Mesodermal cell (in vitro differentiated cells): ENCODE measurements around the gene ZNF57.
"Not testable (repeated sequence)": the region's sequence is repeated elsewhere in the genome, so short reads cannot be mapped to it uniquely, and the experiment has no call there.

Experiments used
- H3K27ac ChIP-seq: 2 replicates; pipeline ENCODE4 v1.7.0; 2013; ENCODE audit warnings: mild to moderate bottlenecking, low read depth, low read length, moderate library complexity; ENCODE audit not compliant: severe bottlenecking
- H3K36me3 ChIP-seq: 2 replicates; pipeline ENCODE4 v1.7.1; 2013; ENCODE audit warnings: mild to moderate bottlenecking, low read length, moderate library complexity; ENCODE audit not compliant: control insufficient read depth, insufficient read depth
- H3K4me1 ChIP-seq: one replicate; pipeline ENCODE4 v1.7.1; 2013; ENCODE audit warnings: mild to moderate bottlenecking, low read length; ENCODE audit not compliant: insufficient read depth, control insufficient read depth, poor library complexity, severe bottlenecking
- H3K4me3 ChIP-seq: 2 replicates; pipeline ENCODE4 v1.7.0; 2013; ENCODE audit warnings: low read length, control low read depth, mild to moderate bottlenecking; ENCODE audit not compliant: insufficient read depth, poor library complexity, severe bottlenecking; ENCODE audit errors: extremely low read depth
- H3K9me3 ChIP-seq: 2 replicates; pipeline ENCODE4 v1.7.1; 2013; ENCODE audit warnings: mild to moderate bottlenecking, low read length, moderate library complexity; ENCODE audit not compliant: control insufficient read depth
- WGBS, 2 experiments: methylation state at CpG; one replicate each; pipeline ENCODE4 v1.1.5; 2013; ENCODE audit warnings: missing lambda C conversion rate in 2 of 2; ENCODE audit not compliant: insufficient coverage in 2 of 2; 5-methylcytosine and 5-hydroxymethylcytosine counted together

ZNF57 gene

GRCh38 chr19:2902590-2903218 is 2.0 kb downstream of the ZNF57 start:
- H3K36me3 ChIP-seq: no peaks in the 10 kb centered on the region
- H3K9me3 ChIP-seq: peaks cover 3% of the 10 kb centered on the region
- no peaks in the 10 kb centered on the region for H3K4me1 ChIP-seq
- 86% methylated on average over 12 to 13 of the region's 13 CpGs for WGBS, 2 experiments
- H3K4me3 ChIP-seq: no peak overlapping the region
- H3K27ac ChIP-seq: no peak overlapping the region

GRCh38 chr19:2903326-2903725 is 2.6 kb downstream of the ZNF57 start:
- not testable (repeated sequence) for H3K4me1 ChIP-seq, H3K36me3 ChIP-seq, H3K27ac ChIP-seq, H3K9me3 ChIP-seq, H3K4me3 ChIP-seq
- 92 to 93% methylated on average over 10 to 13 of the region's 13 CpGs for WGBS, 2 experiments

- Histone ChIP-seq H3K27ac (no peak overlapping the region), H3K4me3 (no peak overlapping the region), H3K9me3 (peaks cover under 1% of the 10 kb centered on the region), H3K36me3 (no peaks in the 10 kb centered on the region), H3K4me1 (no peaks in the 10 kb centered on the region)
- 95 to 97% methylated on average over 6 to 8 of the region's 11 CpGs for WGBS, 2 experiments
These were observed 5.3 kb downstream of the ZNF57 start for GRCh38 chr19:2905918-2906519.

GRCh38 chr19:2906631-2907195 is 6.0 kb downstream of the ZNF57 start:
- 92% methylated on average over 18 of the region's 20 CpGs for WGBS, 2 experiments
- H3K9me3 ChIP-seq: peaks cover 5% of the 10 kb centered on the region
- no peaks in the 10 kb centered on the region for H3K4me1 ChIP-seq
- no peak overlapping the region for H3K4me3 ChIP-seq
- H3K27ac ChIP-seq: no peak overlapping the region
- H3K36me3 ChIP-seq: no peaks in the 10 kb centered on the region

- 89 to 95% methylated on average over 4 of the region's 5 CpGs for WGBS, 2 experiments
- no peak overlapping the region for H3K27ac ChIP-seq
- peaks cover 19% of the 10 kb centered on the region for H3K9me3 ChIP-seq
- no peaks in the 10 kb centered on the region for H3K4me1 ChIP-seq
- no peak overlapping the region for H3K4me3 ChIP-seq
- H3K36me3 ChIP-seq: peaks cover 20% of the 10 kb centered on the region
These were observed 11.6 kb downstream of the ZNF57 start for GRCh38 chr19:2912306-2912705.

GRCh38 chr19:2917275-2918184 is 16.8 kb downstream of the ZNF57 start:
- Histone ChIP-seq H3K4me3 (no peak overlapping the region), H3K36me3 (peaks cover 45% of the 10 kb centered on the region), H3K27ac (no peak overlapping the region), H3K9me3 (peaks cover 18% of the 10 kb centered on the region), H3K4me1 (no peaks in the 10 kb centered on the region)
- WGBS, 2 experiments: 96% methylated on average over 15 to 16 of the region's 16 CpGs

GRCh38 chr19:2922987-2923386 is 22.3 kb downstream of the ZNF57 start:
- no peak overlapping the region for H3K27ac ChIP-seq
- peaks cover 18% of the 10 kb centered on the region for H3K36me3 ChIP-seq
- WGBS, 2 experiments: 78% methylated on average over 5 of the region's 5 CpGs; no CpG with 5 or more reads in 1 of the 2 experiments

GRCh38 chr19:2923510-2923909 is 22.8 kb downstream of the ZNF57 start:
- H3K4me1 ChIP-seq: no peaks in the 10 kb centered on the region
- H3K4me3 ChIP-seq: no peak overlapping the region
- no peaks in the 10 kb centered on the region for H3K9me3 ChIP-seq
- 63 to 90% methylated on average over 3 to 4 of the region's 4 CpGs for WGBS, 2 experiments
- no peak overlapping the region for H3K27ac ChIP-seq
- H3K36me3 ChIP-seq: peaks cover 14% of the 10 kb centered on the region

More at GRCh38 chr19:2922987-2923386, 22.3 kb downstream of the ZNF57 start:
- Histone ChIP-seq H3K4me3 (no peak overlapping the region), H3K4me1 (no peaks in the 10 kb centered on the region), H3K9me3 (peaks cover 5% of the 10 kb centered on the region)

- Histone ChIP-seq H3K4me1 (no peaks in the 10 kb centered on the region), H3K36me3 (peaks cover 6% of the 10 kb centered on the region), H3K9me3 (peaks cover 5% of the 10 kb centered on the region), H3K27ac (no peak overlapping the region), H3K4me3 (no peak overlapping the region)
- 95 to 97% methylated on average over 28 to 34 of the region's 53 CpGs for WGBS, 2 experiments
These were observed 25.8 kb downstream of the ZNF57 start for GRCh38 chr19:2926341-2927031.

- no peak overlapping the region for H3K4me3 ChIP-seq
- peaks cover 8% of the 10 kb centered on the region for H3K36me3 ChIP-seq
These were observed 26.3 kb downstream of the ZNF57 start for GRCh38 chr19:2927032-2927430.

More at GRCh38 chr19:2927032-2927430, 26.3 kb downstream of the ZNF57 start:
- H3K9me3 ChIP-seq: peaks cover 5% of the 10 kb centered on the region
- WGBS, 2 experiments: 97 to 99% methylated on average over 12 to 14 of the region's 18 CpGs
- H3K27ac ChIP-seq: no peak overlapping the region
- no peaks in the 10 kb centered on the region for H3K4me1 ChIP-seq
